ENCODE results near the gene PIPOX.

The PIPOX gene

GRCh38 chr17:29002811-29003210 is 40.1 kb upstream of the PIPOX start:
- peaks cover 36% of the 10 kb centered on the region for H3K27me3 ChIP-seq (ENCODE audit: insufficient read depth, poor library complexity, severe bottlenecking)
- H3K27ac ChIP-seq (replicated peaks), result no peak overlapping the region
- H3K4me3 ChIP-seq (replicated peaks; ENCODE audit: insufficient read depth, low read length), result no peak overlapping the region
- no peak for DNase-seq (ENCODE audit: low read depth in 1 of 2, low spot score in 1 of 2)
- TF ChIP-seq, protein P1, sequence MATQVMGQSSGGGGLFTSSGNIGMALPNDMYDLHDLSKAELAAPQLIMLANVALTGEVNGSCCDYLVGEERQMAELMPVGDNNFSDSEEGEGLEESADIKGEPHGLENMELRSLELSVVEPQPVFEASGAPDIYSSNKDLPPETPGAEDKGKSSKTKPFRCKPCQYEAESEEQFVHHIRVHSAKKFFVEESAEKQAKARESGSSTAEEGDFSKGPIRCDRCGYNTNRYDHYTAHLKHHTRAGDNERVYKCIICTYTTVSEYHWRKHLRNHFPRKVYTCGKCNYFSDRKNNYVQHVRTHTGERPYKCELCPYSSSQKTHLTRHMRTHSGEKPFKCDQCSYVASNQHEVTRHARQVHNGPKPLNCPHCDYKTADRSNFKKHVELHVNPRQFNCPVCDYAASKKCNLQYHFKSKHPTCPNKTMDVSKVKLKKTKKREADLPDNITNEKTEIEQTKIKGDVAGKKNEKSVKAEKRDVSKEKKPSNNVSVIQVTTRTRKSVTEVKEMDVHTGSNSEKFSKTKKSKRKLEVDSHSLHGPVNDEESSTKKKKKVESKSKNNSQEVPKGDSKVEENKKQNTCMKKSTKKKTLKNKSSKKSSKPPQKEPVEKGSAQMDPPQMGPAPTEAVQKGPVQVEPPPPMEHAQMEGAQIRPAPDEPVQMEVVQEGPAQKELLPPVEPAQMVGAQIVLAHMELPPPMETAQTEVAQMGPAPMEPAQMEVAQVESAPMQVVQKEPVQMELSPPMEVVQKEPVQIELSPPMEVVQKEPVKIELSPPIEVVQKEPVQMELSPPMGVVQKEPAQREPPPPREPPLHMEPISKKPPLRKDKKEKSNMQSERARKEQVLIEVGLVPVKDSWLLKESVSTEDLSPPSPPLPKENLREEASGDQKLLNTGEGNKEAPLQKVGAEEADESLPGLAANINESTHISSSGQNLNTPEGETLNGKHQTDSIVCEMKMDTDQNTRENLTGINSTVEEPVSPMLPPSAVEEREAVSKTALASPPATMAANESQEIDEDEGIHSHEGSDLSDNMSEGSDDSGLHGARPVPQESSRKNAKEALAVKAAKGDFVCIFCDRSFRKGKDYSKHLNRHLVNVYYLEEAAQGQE (IDR thresholded peaks at IDR 0.05; ENCODE audit: insufficient replicate concordance, low read depth), result no peak
- no peak for TF ChIP-seq POLR2AphosphoS5 (IDR thresholded peaks at IDR 0.05; ENCODE audit: low read depth)
- no peak for TF ChIP-seq SPI1 (IDR thresholded peaks at IDR 0.05; ENCODE audit: borderline replicate concordance, low read depth)
- TF ChIP-seq CTCF (IDR thresholded peaks at IDR 0.05; ENCODE audit: insufficient read depth, low read length), result no peak
- TF ChIP-seq GABPA (IDR thresholded peaks at IDR 0.05; ENCODE audit: low read depth), result no peak

- TF ChIP-seq, protein P1 (IDR thresholded peaks at IDR 0.05; ENCODE audit: insufficient replicate concordance, low read depth), result no peak
- no peak for TF ChIP-seq CTCF (IDR thresholded peaks at IDR 0.05; ENCODE audit: insufficient read depth, low read length)
- no peak for TF ChIP-seq GABPA (IDR thresholded peaks at IDR 0.05; ENCODE audit: low read depth)
- no peak for TF ChIP-seq SPI1 (IDR thresholded peaks at IDR 0.05; ENCODE audit: borderline replicate concordance, low read depth)
- TF ChIP-seq POLR2AphosphoS5 (IDR thresholded peaks at IDR 0.05; ENCODE audit: low read depth), result no peak
- no peak overlapping the region for H3K27ac ChIP-seq (replicated peaks)
- H3K27me3 ChIP-seq (ENCODE audit: insufficient read depth, poor library complexity, severe bottlenecking), result peaks cover 37% of the 10 kb centered on the region
- no peak for DNase-seq (ENCODE audit: low read depth in 1 of 2, low spot score in 1 of 2)
- H3K4me3 ChIP-seq (replicated peaks; ENCODE audit: insufficient read depth, low read length), result no peak overlapping the region
These were observed 39.7 kb upstream of the PIPOX start for GRCh38 chr17:29003289-29003688.

GRCh38 chr17:29004081-29004692 is 38.8 kb upstream of the PIPOX start:
- DNase-seq (ENCODE audit: low read depth in 1 of 2, low spot score in 1 of 2), result no peak
- Histone ChIP-seq H3K4me3 (replicated peaks; ENCODE audit: insufficient read depth, low read length) (no peak overlapping the region), H3K27me3 (ENCODE audit: insufficient read depth, poor library complexity, severe bottlenecking) (peaks cover 37% of the 10 kb centered on the region), H3K27ac (replicated peaks) (no peak overlapping the region)
- TF ChIP-seq, protein P1 (IDR thresholded peaks at IDR 0.05; ENCODE audit: insufficient replicate concordance, low read depth), result peak; percentile 90
- TF ChIP-seq SPI1 (IDR thresholded peaks at IDR 0.05; ENCODE audit: borderline replicate concordance, low read depth) (no peak), GABPA (IDR thresholded peaks at IDR 0.05; ENCODE audit: low read depth) (no peak), POLR2AphosphoS5 (IDR thresholded peaks at IDR 0.05; ENCODE audit: low read depth) (no peak)

All from HL-60 (cell line).